HepG2 (cell line): ENCODE measurements around the gene TRIM54. TPM values are rescaled to one million over a fixed set of nuclear protein-coding genes. Genes with fewer than 3 reads are reported as not detected.

Source experiments
- ASH2L ChIP-seq: fragments of 300-600, 200-600 bp; sonication (generic); IDR thresholded peaks from 2 replicates; pipeline ENCODE4 v1.7.0; 2017; ENCODE audit warnings: low read depth, mild to moderate bottlenecking, moderate library complexity, mixed read lengths, low read length; ENCODE audit not compliant: insufficient read length
- ERF ChIP-seq: IDR thresholded peaks from 2 replicates; pipeline ENCODE4 v1.6.1; 2018; ENCODE audit warnings: missing biosample characterization, missing genetic modification reagents
- EZH2 ChIP-seq: conservative IDR thresholded peaks from 2 replicates; pipeline ENCODE4 v1.6.1; 2012; ENCODE audit warnings: mild to moderate bottlenecking, low read depth, low read length, moderate library complexity
- HDAC1 ChIP-seq: sonication (generic); formaldehyde crosslinking; IDR thresholded peaks from 2 replicates; pipeline ENCODE4 v1.5.1; 2020; ENCODE audit warnings: mild to moderate bottlenecking, missing genetic modification reagents
- HOXA3 ChIP-seq: sonication (generic); formaldehyde crosslinking; IDR thresholded peaks from 2 replicates; pipeline ENCODE4 v1.5.0; 2020; ENCODE audit warnings: missing genetic modification reagents
- JUN ChIP-seq: sonication (generic); formaldehyde crosslinking; IDR thresholded peaks from 2 replicates; pipeline ENCODE4 v1.4.0; 2020; ENCODE audit warnings: mild to moderate bottlenecking, missing genetic modification reagents
- KMT2A ChIP-seq: sonication (generic); formaldehyde crosslinking; IDR thresholded peaks from 2 replicates; pipeline ENCODE4 v1.4.0; 2020; ENCODE audit warnings: missing genetic modification reagents
- MIER3 ChIP-seq: IDR thresholded peaks from 2 replicates; pipeline ENCODE4 v1.6.1; 2016; ENCODE audit warnings: missing compliant biosample characterization, borderline replicate concordance
- NFYB ChIP-seq: sonication (generic); formaldehyde crosslinking; IDR thresholded peaks from 2 replicates; pipeline ENCODE4 v1.4.0; 2020; ENCODE audit warnings: missing genetic modification reagents
- PHF21A ChIP-seq: sonication (generic); formaldehyde crosslinking; IDR thresholded peaks from 2 replicates; pipeline ENCODE4 v1.5.0; 2020; ENCODE audit warnings: mild to moderate bottlenecking, missing genetic modification reagents
- PHF5A ChIP-seq: IDR thresholded peaks from one replicate; pipeline ENCODE4 v1.6.1; 2018; ENCODE audit warnings: low read depth, missing genetic modification reagents; ENCODE audit not compliant: unreplicated experiment
- SP1 ChIP-seq, 2 experiments: fragments of 450-650 bp in 1 of 2; sonication (generic) in 1 of 2; formaldehyde crosslinking in 1 of 2; IDR thresholded peaks; 2 replicates each; pipeline versions ENCODE4 v1.4.0 to v1.6.1; 2016 to 2020; ENCODE audit warnings: missing genetic modification reagents in 1 of 2
- SP140L ChIP-seq: sonication (generic); formaldehyde crosslinking; IDR thresholded peaks from 2 replicates; pipeline ENCODE4 v1.4.0; 2020; ENCODE audit warnings: missing genetic modification reagents, borderline replicate concordance
- SP2 ChIP-seq: sonication (generic); formaldehyde crosslinking; IDR thresholded peaks from 2 replicates; pipeline ENCODE4 v1.5.1; 2020; ENCODE audit warnings: mild to moderate bottlenecking, missing genetic modification reagents
- SP5 ChIP-seq: IDR thresholded peaks from 2 replicates; pipeline ENCODE4 v1.6.1; 2016; ENCODE audit warnings: low read depth, borderline replicate concordance
- TMF1 ChIP-seq: sonication (generic); formaldehyde crosslinking; IDR thresholded peaks from 2 replicates; pipeline ENCODE4 v1.8.1; 2022; ENCODE audit warnings: low read depth, missing genetic modification reagents
- ZNF10 ChIP-seq: sonication (generic); formaldehyde crosslinking; IDR thresholded peaks from 2 replicates; pipeline ENCODE4 v1.4.0; 2020; ENCODE audit warnings: mild to moderate bottlenecking, low read depth, missing genetic modification reagents, borderline replicate concordance
- ZNF232 ChIP-seq: sonication (generic); formaldehyde crosslinking; IDR thresholded peaks from 2 replicates; pipeline ENCODE4 v1.4.0; 2020; ENCODE audit warnings: missing genetic modification reagents, borderline replicate concordance
- ZNF264 ChIP-seq: sonication (generic); formaldehyde crosslinking; IDR thresholded peaks from 2 replicates; pipeline ENCODE4 v1.4.0; 2020; ENCODE audit warnings: missing genetic modification reagents
- ZNF550 ChIP-seq: sonication (generic); formaldehyde crosslinking; IDR thresholded peaks from 2 replicates; pipeline ENCODE4 v1.4.0; 2020; ENCODE audit warnings: mild to moderate bottlenecking, missing genetic modification reagents, borderline replicate concordance
- ZNF841 ChIP-seq: sonication (generic); formaldehyde crosslinking; IDR thresholded peaks from 2 replicates; pipeline ENCODE4 v1.8.1; 2023; ENCODE audit warnings: missing genetic modification reagents, borderline replicate concordance
- polyA plus RNA-seq, 8 experiments: library from polyadenylated mRNA; depleted of rRNA in 3 of 8; stranded (reverse) in 7 of 8; unstranded in 1 of 8; fragments of >200 nt; fragmentation: Illumina TruSeq in 4 of 8; extraction: Trizol in 4 of 8; gene quantifications; 2 replicates each; pipeline versions ENCODE4 v1.2.1 to v1.2.3, GENCODE V29; 2011 to 2016; ENCODE audit warnings: low read depth in 4 of 8, missing spikeins in 1 of 8, mixed read lengths in 1 of 8; ENCODE audit not compliant: insufficient read depth in 1 of 8
- total RNA-seq, 5 experiments: library from RNA; depleted of rRNA; stranded (reverse); fragments of >200 nt; fragmentation: Illumina TruSeq; extraction: Trizol; gene quantifications; 2 replicates each; pipeline ENCODE4 v1.2.3, GENCODE V29; 2016; ENCODE audit warnings: low read depth in 1 of 5
- TF ChIP-seq, protein P1 (sequence below): sonication (generic); formaldehyde crosslinking; IDR thresholded peaks from 2 replicates; pipeline ENCODE4 v1.8.0; 2022; ENCODE audit warnings: mild to moderate bottlenecking, missing genetic modification reagents; ENCODE audit not compliant: insufficient replicate concordance
- TF ChIP-seq, protein P2 (sequence below): sonication (generic); formaldehyde crosslinking; conservative IDR thresholded peaks from 2 replicates; pipeline ENCODE4 v1.4.0; 2020; ENCODE audit warnings: missing genetic modification reagents
- TF ChIP-seq, protein P3 (sequence below): sonication (generic); formaldehyde crosslinking; IDR thresholded peaks from 2 replicates; pipeline ENCODE4 v1.5.1; 2020; ENCODE audit warnings: missing genetic modification reagents, mild to moderate bottlenecking, borderline replicate concordance
- TF ChIP-seq, protein P4 (sequence below): sonication (generic); formaldehyde crosslinking; IDR thresholded peaks from 2 replicates; pipeline ENCODE4 v1.4.0; 2020; ENCODE audit warnings: missing genetic modification reagents

TRIM54 gene
- total and polyA plus RNA-seq, 2 of the 13 experiments (the other 11 are each of a cell fraction or from before 2014, with no cell fraction given), result 0.07 to 0.13 TPM

DNA sequence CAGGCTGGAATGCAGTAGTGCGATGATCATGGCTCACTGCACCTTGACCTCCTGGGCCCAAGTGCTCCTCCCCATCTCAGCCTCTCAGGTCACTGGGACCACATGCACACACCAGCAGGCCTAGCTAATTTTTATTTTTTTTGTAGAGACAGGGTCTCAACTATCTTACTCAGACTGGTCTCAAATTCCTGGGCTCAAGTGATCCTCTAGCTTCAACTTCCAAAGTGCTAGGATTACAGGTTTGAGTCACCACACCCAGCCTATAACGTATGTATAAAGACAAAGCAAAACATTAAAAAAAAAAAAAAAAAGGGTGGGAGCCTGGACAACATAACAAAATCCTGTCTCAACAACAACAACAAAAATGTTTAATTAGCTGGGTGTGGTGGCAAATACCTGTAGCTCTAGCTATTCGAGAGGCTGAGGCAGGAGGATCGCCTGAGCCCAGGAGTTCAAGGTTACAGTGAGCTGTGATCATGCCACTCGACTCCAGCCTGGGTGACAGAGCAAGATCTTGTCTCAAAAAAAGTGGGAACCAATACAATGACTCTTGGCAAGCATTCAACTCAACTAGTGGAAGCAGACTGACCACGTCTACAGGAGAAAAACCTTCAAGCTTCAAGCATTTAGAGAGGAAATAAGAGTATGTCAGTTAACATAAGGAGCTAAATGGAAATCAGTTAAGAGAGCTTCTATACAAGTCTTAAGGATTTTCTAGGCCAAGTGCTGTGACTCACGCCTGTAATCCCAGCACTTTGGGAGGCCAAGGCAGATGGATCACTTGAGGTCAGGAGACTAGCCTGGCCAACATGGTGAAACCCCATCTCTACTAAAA is 71.8 kb downstream of the TRIM54 start (continued):
- TF ChIP-seq, protein P1, sequence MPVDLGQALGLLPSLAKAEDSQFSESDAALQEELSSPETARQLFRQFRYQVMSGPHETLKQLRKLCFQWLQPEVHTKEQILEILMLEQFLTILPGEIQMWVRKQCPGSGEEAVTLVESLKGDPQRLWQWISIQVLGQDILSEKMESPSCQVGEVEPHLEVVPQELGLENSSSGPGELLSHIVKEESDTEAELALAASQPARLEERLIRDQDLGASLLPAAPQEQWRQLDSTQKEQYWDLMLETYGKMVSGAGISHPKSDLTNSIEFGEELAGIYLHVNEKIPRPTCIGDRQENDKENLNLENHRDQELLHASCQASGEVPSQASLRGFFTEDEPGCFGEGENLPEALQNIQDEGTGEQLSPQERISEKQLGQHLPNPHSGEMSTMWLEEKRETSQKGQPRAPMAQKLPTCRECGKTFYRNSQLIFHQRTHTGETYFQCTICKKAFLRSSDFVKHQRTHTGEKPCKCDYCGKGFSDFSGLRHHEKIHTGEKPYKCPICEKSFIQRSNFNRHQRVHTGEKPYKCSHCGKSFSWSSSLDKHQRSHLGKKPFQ (CRISPR knock-in tag), result peak; percentile 88
- TF ChIP-seq HOXA3 (0 out of 2 replicates have a peak, but pooled peaks have one; percentile 61), SP1 (IDR thresholded peaks at IDR 0.05) (no peak), SP1 (CRISPR knock-in tag; IDR thresholded peaks at IDR 0.05) (0 out of 2 replicates have a peak, but pooled peaks have one; percentile 3), KMT2A (CRISPR knock-in tag) (peak; percentile 49; the same call in 1 of the 2 replicates), ZNF264 (CRISPR knock-in tag) (peak; percentile 53; the same call in 1 of the 2 replicates), EZH2 (no peak), SP5 (peak; percentile 100), TMF1 (no peak), PHF21A (CRISPR knock-in tag) (peak; percentile 80), ZNF841 (CRISPR knock-in tag) (no peak), ZNF232 (no peak), SP140L (CRISPR knock-in tag) (no peak), HDAC1 (peak; percentile 46; the same call in 1 of the 2 replicates), MIER3 (peak; percentile 22), ZNF550 (CRISPR knock-in tag) (no peak), NFYB (CRISPR knock-in tag) (no peak), ZNF10 (CRISPR knock-in tag) (no peak), JUN (CRISPR knock-in tag) (no peak), PHF5A (CRISPR knock-in tag) (no peak), SP2 (no peak), ASH2L (peak; percentile 45), ERF (CRISPR knock-in tag) (peak; percentile 33; the same call in 1 of the 2 replicates)
- TF ChIP-seq, protein P2, sequence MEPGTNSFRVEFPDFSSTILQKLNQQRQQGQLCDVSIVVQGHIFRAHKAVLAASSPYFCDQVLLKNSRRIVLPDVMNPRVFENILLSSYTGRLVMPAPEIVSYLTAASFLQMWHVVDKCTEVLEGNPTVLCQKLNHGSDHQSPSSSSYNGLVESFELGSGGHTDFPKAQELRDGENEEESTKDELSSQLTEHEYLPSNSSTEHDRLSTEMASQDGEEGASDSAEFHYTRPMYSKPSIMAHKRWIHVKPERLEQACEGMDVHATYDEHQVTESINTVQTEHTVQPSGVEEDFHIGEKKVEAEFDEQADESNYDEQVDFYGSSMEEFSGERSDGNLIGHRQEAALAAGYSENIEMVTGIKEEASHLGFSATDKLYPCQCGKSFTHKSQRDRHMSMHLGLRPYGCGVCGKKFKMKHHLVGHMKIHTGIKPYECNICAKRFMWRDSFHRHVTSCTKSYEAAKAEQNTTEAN (CRISPR knock-in tag), result 0 out of 2 replicates have a peak, but pooled peaks have one; percentile 58
- TF ChIP-seq, protein P3, sequence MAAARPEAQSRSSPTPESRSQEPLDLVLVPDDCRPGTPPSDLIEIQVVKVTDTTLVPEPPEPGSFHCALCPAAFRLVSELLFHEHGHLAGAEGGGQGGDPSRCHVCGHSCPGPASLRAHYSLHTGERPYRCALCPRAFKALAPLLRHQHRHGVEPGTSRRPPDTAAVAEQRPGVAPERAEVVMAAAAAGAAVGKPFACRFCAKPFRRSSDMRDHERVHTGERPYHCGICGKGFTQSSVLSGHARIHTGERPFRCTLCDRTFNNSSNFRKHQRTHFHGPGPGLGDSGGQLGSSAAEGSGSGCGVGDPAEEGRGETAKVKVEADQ (CRISPR knock-in tag), result peak; percentile 35; the same call in 1 of the 2 replicates
- TF ChIP-seq, protein P4, sequence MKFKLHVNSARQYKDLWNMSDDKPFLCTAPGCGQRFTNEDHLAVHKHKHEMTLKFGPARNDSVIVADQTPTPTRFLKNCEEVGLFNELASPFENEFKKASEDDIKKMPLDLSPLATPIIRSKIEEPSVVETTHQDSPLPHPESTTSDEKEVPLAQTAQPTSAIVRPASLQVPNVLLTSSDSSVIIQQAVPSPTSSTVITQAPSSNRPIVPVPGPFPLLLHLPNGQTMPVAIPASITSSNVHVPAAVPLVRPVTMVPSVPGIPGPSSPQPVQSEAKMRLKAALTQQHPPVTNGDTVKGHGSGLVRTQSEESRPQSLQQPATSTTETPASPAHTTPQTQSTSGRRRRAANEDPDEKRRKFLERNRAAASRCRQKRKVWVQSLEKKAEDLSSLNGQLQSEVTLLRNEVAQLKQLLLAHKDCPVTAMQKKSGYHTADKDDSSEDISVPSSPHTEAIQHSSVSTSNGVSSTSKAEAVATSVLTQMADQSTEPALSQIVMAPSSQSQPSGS (CRISPR knock-in tag), result peak; percentile 20; the same call in 1 of the 2 replicates
